Hepatocyte (in vitro differentiated cells): ENCODE results near the gene RALB. TPM values are rescaled to one million over a fixed set of nuclear protein-coding genes. Genes with fewer than 3 reads are reported as not detected.

ENCODE experiments used
- DNase-seq: peaks from one replicate; pipeline ENCODE4 v3.0.0-alpha.2; 2016; ENCODE audit warnings: low spot score
- H2AFZ ChIP-seq: fragments of 200-600 bp; sonication (generic); 2 replicates; pipeline ENCODE4 v1.6.0; 2016; ENCODE audit warnings: antibody characterized with exemption, mild to moderate bottlenecking
- H3K27ac ChIP-seq: fragments of 200-600 bp; sonication (generic); 2 replicates; pipeline ENCODE4 v1.5.1; 2016; ENCODE audit warnings: mild to moderate bottlenecking
- H3K27me3 ChIP-seq: fragments of 200-600 bp; sonication (generic); 2 replicates; pipeline ENCODE4 v1.6.1; 2016
- H3K36me3 ChIP-seq: fragments of 200-600 bp; sonication (generic); replicated peaks from 2 replicates; pipeline ENCODE4 v1.5.1; 2016; ENCODE audit warnings: low read depth; ENCODE audit not compliant: insufficient read depth
- H3K4me1 ChIP-seq: fragments of 200-600 bp; sonication (generic); 2 replicates; pipeline ENCODE4 v1.5.1; 2016; ENCODE audit warnings: mild to moderate bottlenecking, moderate library complexity; ENCODE audit not compliant: insufficient read depth
- H3K4me2 ChIP-seq: fragments of 200-600 bp; sonication (generic); 2 replicates; pipeline ENCODE4 v1.6.0; 2016
- H3K4me3 ChIP-seq: fragments of 200-600 bp; sonication (generic); 2 replicates; pipeline ENCODE4 v1.5.1; 2016; ENCODE audit warnings: mild to moderate bottlenecking
- H3K79me2 ChIP-seq: fragments of 200-600 bp; sonication (generic); 2 replicates; pipeline ENCODE4 v1.6.0; 2017; ENCODE audit warnings: mild to moderate bottlenecking
- H3K9me2 ChIP-seq: fragments of 200-600 bp; sonication (generic); replicated peaks from 2 replicates; pipeline ENCODE4 v1.6.0; 2017; ENCODE audit warnings: mild to moderate bottlenecking; ENCODE audit not compliant: insufficient read depth
- H3K9me3 ChIP-seq: fragments of 200-600 bp; sonication (generic); 2 replicates; pipeline ENCODE4 v1.5.1; 2016; ENCODE audit warnings: low read depth, mild to moderate bottlenecking
- H4K20me1 ChIP-seq: fragments of 200-600 bp; sonication (generic); 2 replicates; pipeline ENCODE4 v1.6.0; 2016; ENCODE audit warnings: mild to moderate bottlenecking; ENCODE audit not compliant: insufficient read depth, poor library complexity, severe bottlenecking
- EZH2 ChIP-seq: fragments of 200-600 bp; sonication (generic); IDR thresholded peaks from 2 replicates; pipeline ENCODE4 v1.6.1; 2016; ENCODE audit warnings: antibody characterized with exemption, mild to moderate bottlenecking, borderline replicate concordance
- EZH2phosphoT487 ChIP-seq: fragments of 200-600 bp; sonication (generic); IDR thresholded peaks from one replicate; pipeline ENCODE4 v1.6.1; 2018; ENCODE audit warnings: antibody characterized with exemption, mild to moderate bottlenecking, low read depth, moderate library complexity; ENCODE audit not compliant: unreplicated experiment, severe bottlenecking
- WGBS: methylation state at CpG from one replicate; pipeline ENCODE4 v1.1.6; 2016; ENCODE audit warnings: low lambda C conversion rate; ENCODE audit errors: missing lambda C conversion rate; 5-methylcytosine and 5-hydroxymethylcytosine counted together
- polyA plus RNA-seq: library from polyadenylated mRNA; unstranded; fragments of >200 nt; fragmentation: Nextera tagmentation; extraction: Ambion mirVana; gene quantifications from 2 replicates; pipeline ENCODE4 v1.2.1, GENCODE V29; 2016
- total RNA-seq: library from RNA; depleted of rRNA; stranded (reverse); fragments of >200 nt; gene quantifications from 2 replicates; pipeline ENCODE4 v1.2.3, GENCODE V29; 2014
- TF ChIP-seq, protein P1 (sequence below): fragments of 200-600 bp; sonication (generic); IDR thresholded peaks from 2 replicates; pipeline ENCODE4 v1.5.1; 2016; ENCODE audit warnings: antibody characterized with exemption, mild to moderate bottlenecking; ENCODE audit not compliant: poor library complexity

The RALB gene
- total and polyA plus RNA-seq, 2 experiments from 2014 or later, result 68.2 to 74.4 TPM

DNA sequence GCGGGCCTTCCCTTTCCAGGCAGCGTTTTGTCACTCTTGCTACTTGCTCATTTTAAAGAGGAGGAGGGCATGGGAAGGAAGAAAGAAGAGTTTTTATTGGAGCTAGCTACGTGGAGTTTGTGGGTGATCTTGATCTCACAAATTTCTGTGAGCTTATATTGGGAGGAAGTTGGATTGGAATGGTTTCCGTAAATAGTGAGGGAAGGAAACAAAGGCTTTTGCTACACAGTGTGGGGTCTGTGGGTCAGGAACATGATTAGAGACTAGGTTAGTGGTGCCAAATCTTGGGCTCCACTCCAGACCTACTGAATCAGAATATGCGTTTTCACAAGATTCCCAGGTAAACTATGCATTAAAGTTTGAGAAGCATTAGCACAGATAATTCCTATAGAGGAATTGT is 8.1 kb downstream of the RALB start:
- H3K9me3 ChIP-seq, result no peaks in the 10 kb centered on the region
- H3K4me3 ChIP-seq, result no peak overlapping the region
- no peak for DNase-seq
- H2AFZ ChIP-seq, result no peak overlapping the region
- H3K36me3 ChIP-seq, result no peaks in the 10 kb centered on the region
- H3K4me1 ChIP-seq, result no peaks in the 10 kb centered on the region
- H3K27ac ChIP-seq, result no peak overlapping the region
- no peak overlapping the region for H3K4me2 ChIP-seq
- TF ChIP-seq, protein P1, sequence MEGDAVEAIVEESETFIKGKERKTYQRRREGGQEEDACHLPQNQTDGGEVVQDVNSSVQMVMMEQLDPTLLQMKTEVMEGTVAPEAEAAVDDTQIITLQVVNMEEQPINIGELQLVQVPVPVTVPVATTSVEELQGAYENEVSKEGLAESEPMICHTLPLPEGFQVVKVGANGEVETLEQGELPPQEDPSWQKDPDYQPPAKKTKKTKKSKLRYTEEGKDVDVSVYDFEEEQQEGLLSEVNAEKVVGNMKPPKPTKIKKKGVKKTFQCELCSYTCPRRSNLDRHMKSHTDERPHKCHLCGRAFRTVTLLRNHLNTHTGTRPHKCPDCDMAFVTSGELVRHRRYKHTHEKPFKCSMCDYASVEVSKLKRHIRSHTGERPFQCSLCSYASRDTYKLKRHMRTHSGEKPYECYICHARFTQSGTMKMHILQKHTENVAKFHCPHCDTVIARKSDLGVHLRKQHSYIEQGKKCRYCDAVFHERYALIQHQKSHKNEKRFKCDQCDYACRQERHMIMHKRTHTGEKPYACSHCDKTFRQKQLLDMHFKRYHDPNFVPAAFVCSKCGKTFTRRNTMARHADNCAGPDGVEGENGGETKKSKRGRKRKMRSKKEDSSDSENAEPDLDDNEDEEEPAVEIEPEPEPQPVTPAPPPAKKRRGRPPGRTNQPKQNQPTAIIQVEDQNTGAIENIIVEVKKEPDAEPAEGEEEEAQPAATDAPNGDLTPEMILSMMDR, result no peak
- TF ChIP-seq EZH2phosphoT487 (no peak), EZH2 (no peak)
- WGBS, result 97% methylated on average over 5 of the region's 5 CpGs
- H4K20me1 ChIP-seq, result peaks cover 20% of the 10 kb centered on the region
- no peaks in the 10 kb centered on the region for H3K27me3 ChIP-seq
- peaks cover 88% of the 10 kb centered on the region for H3K79me2 ChIP-seq
- no peaks in the 10 kb centered on the region for H3K9me2 ChIP-seq

DNA sequence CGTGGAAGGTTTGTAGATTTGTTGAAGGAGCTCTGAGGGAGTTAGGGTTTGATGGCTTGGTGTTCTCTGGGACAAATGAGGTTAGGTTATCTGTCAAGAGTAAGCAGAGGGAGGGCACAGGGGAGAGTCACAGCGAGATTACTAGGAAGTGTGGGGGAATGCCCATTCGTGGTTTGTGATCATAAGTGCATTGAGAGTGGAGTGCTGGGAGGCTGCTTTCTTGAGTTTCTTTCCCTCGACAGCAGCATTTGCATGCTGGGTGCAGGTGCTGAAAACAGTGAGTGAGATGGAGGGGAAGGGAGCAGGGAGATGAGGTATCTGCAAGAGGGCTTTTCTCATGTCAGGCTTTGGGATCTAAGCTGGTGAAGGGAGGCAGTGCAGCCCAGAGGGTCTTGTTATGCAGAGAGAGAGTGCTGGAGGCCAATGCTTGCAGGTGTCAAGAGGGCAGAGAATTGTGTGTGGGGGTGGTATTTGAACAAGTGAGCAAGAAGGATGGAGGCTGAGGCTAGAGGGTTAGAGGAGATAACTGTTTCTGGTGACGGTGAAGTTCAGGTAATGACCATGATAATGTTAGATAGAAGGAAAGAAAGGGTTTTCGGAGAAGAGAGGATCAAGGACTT is 8.8 kb downstream of the RALB start:
- Histone ChIP-seq H3K9me2 (no peaks in the 10 kb centered on the region), H2AFZ (no peak overlapping the region), H3K79me2 (peaks cover 88% of the 10 kb centered on the region), H3K4me1 (no peaks in the 10 kb centered on the region), H3K4me2 (no peak overlapping the region), H4K20me1 (peaks cover 20% of the 10 kb centered on the region), H3K4me3 (no peak overlapping the region), H3K36me3 (no peaks in the 10 kb centered on the region), H3K27me3 (no peaks in the 10 kb centered on the region), H3K9me3 (no peaks in the 10 kb centered on the region), H3K27ac (no peak overlapping the region)
- no peak for TF ChIP-seq EZH2phosphoT487
- TF ChIP-seq, protein P1, result no peak
- 88% methylated on average over 6 of the region's 6 CpGs for whole genome bisulfite sequencing
- DNase-seq, result no peak

DNA sequence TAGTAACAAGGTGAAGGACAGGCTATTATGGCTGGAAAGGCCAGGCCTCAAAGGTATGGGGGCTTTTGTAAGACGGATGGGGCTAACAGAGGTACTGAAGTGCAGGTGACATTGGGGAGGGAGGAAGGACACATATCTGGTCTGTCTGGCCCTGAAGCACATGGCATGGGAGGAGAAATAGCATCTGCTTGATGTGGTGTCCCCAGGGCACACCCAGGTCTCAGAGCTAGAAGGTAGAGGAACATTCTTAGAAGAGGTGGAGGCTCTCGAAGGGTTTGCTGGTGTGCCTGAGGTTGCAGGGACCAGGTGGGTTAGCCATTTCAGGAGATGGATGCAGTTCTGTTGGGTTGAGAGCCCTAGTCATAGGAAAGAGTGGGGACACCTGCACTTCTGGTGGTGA is 9.5 kb downstream of the RALB start:
- Histone ChIP-seq H3K4me3 (no peak overlapping the region), H3K9me3 (no peaks in the 10 kb centered on the region), H3K4me2 (no peak overlapping the region), H3K4me1 (no peaks in the 10 kb centered on the region), H3K27ac (no peak overlapping the region), H3K36me3 (no peaks in the 10 kb centered on the region), H3K79me2 (peaks cover 88% of the 10 kb centered on the region), H2AFZ (no peak overlapping the region), H3K9me2 (no peaks in the 10 kb centered on the region), H4K20me1 (peaks cover 18% of the 10 kb centered on the region), H3K27me3 (no peaks in the 10 kb centered on the region)
- no peak for DNase-seq
- TF ChIP-seq EZH2phosphoT487 (no peak), EZH2 (no peak)
- TF ChIP-seq, protein P1, result no peak
- WGBS, result 71% methylated on average over 2 of the region's 2 CpGs
